ENCODE measurements around the gene TRAF7. TPM values are rescaled to one million over a fixed set of nuclear protein-coding genes. Genes with fewer than 3 reads are reported as not detected.

The TRAF7 gene
- total and polyA plus RNA-seq, 2 of the 8 experiments (the other 6 are each of a cell fraction or from before 2014, with no cell fraction given): 96.8 to 148 TPM

DNA sequence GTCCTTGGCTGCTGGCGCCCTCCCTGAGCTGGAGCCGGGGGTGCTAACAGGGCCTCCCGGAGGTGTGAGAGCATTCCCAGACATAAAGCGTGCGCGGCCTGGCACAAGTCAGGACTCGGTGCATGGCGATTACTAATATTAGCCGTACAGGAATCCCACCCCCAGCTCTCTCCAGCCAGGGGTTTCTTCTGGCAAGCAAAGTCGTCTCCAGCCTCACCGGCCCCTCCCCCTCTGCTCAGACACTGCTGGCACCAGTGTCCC, 35.8 kb downstream of the TRAF7 start:
- WGBS, 2 experiments (ENCODE audit: extremely low coverage in 1 of 2, insufficient coverage in 1 of 2, insufficient read length in 1 of 2, insufficient replicate concordance in 2 of 2, low coverage in 1 of 2, low lambda C conversion rate in 2 of 2, missing lambda C conversion rate in 1 of 2): 91% methylated on average over 11 of the region's 11 CpGs; no CpG with 5 or more reads in 1 of the 2 experiments
- H3K23me2 ChIP-seq (ENCODE audit: low read depth, low read length): peaks cover 4% of the 10 kb centered on the region; the same call in 1 of the 2 replicates
- H3K79me2 ChIP-seq (ENCODE audit: control insufficient read depth in 1 of 2, insufficient read depth in 2 of 2, low read length in 2 of 2): no peaks in the 10 kb centered on the region
- H3K79me1 ChIP-seq (ENCODE audit: low read depth, low read length): no peaks in the 10 kb centered on the region
- no peak overlapping the region for H3K18ac ChIP-seq (ENCODE audit: extremely low read depth, low read length)
- H3K9me3 ChIP-seq (ENCODE audit: insufficient read depth in 2 of 2, low read depth in 1 of 2, low read length in 1 of 2): no peaks in the 10 kb centered on the region
- H2BK120ac ChIP-seq (replicated peaks; ENCODE audit: low read depth, low read length): no peak overlapping the region
- ChIA-PET POLR2A (ENCODE audit: partially characterized antibody) (interaction anchor here (0.7 to 2.4 kb wide), 9 partner anchors 8 to 198 kb away, joined by 3 to 7 read pairs (median 4); partner anchors contain the start of genes BRICD5, E4F1, ECI1 and PGP), CTCF (ENCODE audit: partially characterized antibody) (interaction anchor here (1.0 kb wide), 1 partner anchor 31 kb away, joined by 3 read pairs; no protein-coding TSS in a partner anchor)
- peaks cover 0 to 7% (median 3%) of the 10 kb centered on the region in 4 experiments; a peak in 4 of 7 replicates for H3K27me3 ChIP-seq (replicated peaks in 1 of 4; ENCODE audit: control insufficient read depth in 3 of 4, extremely low read depth in 1 of 4, insufficient read depth in 3 of 4, low read length in 3 of 4)
- no peaks in the 10 kb centered on the region for H3K36me3 ChIP-seq (ENCODE audit: control insufficient read depth in 2 of 4, insufficient read depth in 4 of 4, low read length in 3 of 4)
- H3K23ac ChIP-seq (ENCODE audit: insufficient read length): no peak overlapping the region
- H2BK20ac ChIP-seq (ENCODE audit: low read length): no peak overlapping the region
- no peak overlapping the region for H3K4me3 ChIP-seq (ENCODE audit: extremely low read depth in 1 of 4, insufficient read depth in 2 of 4, low read depth in 3 of 4, low read length in 4 of 4)
- H3K56ac ChIP-seq (replicated peaks; ENCODE audit: insufficient read length, low read depth, low read length): no peak overlapping the region
- no peak overlapping the region for H2BK12ac ChIP-seq (ENCODE audit: low read depth, low read length)
- H2AK5ac ChIP-seq (ENCODE audit: low read depth, low read length): no peak overlapping the region
- no peak overlapping the region for H4K91ac ChIP-seq (replicated peaks; ENCODE audit: insufficient read length, low read length)
- no peak for FAIRE-seq
- no peak overlapping the region for H2BK5ac ChIP-seq (ENCODE audit: low read depth, low read length)
- peaks cover 0 to 10% (median 3%) of the 10 kb centered on the region in 4 experiments; a peak in 4 of 7 replicates for H3K4me1 ChIP-seq (replicated peaks in 1 of 4; ENCODE audit: control insufficient read depth in 3 of 4, insufficient read depth in 4 of 4, low read length in 3 of 4)
- H4K5ac ChIP-seq (ENCODE audit: insufficient read length, low read depth, low read length): no peak overlapping the region
- no peak overlapping the region for H3K4ac ChIP-seq (replicated peaks; ENCODE audit: insufficient read length, low read depth, low read length)
- no peak for TF ChIP-seq CEBPB (IDR thresholded peaks at IDR 0.05; ENCODE audit: low read depth, low read length)
- no peak for TF ChIP-seq TEAD4 (IDR thresholded peaks at IDR 0.05; ENCODE audit: low read depth, low read length)
- TF ChIP-seq RXRA (IDR thresholded peaks at IDR 0.05; ENCODE audit: insufficient read depth, low read depth, low read length): no peak
- TF ChIP-seq HDAC2 (IDR thresholded peaks at IDR 0.05; ENCODE audit: borderline replicate concordance in 1 of 2, low read depth in 2 of 2, low read length in 2 of 2): no peak
- TF ChIP-seq POLR2A (IDR thresholded peaks at IDR 0.05; ENCODE audit: control extremely low read depth in 1 of 2, low read depth in 2 of 2, low read length in 2 of 2): no peak
- no peak for TF ChIP-seq ZNF274 (IDR thresholded peaks at IDR 0.05; ENCODE audit: borderline replicate concordance, extremely low read depth, low read length)
- TF ChIP-seq SP4 (IDR thresholded peaks at IDR 0.05; ENCODE audit: low read length): no peak
- no peak for TF ChIP-seq SIX5 (IDR thresholded peaks at IDR 0.05; ENCODE audit: low read depth, low read length)
- TF ChIP-seq CTBP2 (IDR thresholded peaks at IDR 0.05; ENCODE audit: borderline replicate concordance, insufficient read depth, insufficient read length, low read length): no peak
- TF ChIP-seq SUZ12 (IDR thresholded peaks at IDR 0.05; ENCODE audit: low read length): no peak
- TF ChIP-seq, protein P1, sequence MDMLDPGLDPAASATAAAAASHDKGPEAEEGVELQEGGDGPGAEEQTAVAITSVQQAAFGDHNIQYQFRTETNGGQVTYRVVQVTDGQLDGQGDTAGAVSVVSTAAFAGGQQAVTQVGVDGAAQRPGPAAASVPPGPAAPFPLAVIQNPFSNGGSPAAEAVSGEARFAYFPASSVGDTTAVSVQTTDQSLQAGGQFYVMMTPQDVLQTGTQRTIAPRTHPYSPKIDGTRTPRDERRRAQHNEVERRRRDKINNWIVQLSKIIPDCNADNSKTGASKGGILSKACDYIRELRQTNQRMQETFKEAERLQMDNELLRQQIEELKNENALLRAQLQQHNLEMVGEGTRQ (IDR thresholded peaks at IDR 0.05; ENCODE audit: low read length): no peak
- no peak for TF ChIP-seq SP1 (IDR thresholded peaks at IDR 0.05; ENCODE audit: low read depth, low read length)
- H3K9ac ChIP-seq (replicated peaks in 1 of 4; ENCODE audit: extremely low read depth in 1 of 4, low read depth in 3 of 4, low read length in 3 of 4): no peak overlapping the region; a peak in 1 of 7 replicates
- DNase-seq (ENCODE audit: low read depth in 1 of 2, low spot score in 2 of 2): no peak
- H2BK15ac ChIP-seq (ENCODE audit: low read length): no peak overlapping the region
- H3K4me2 ChIP-seq (ENCODE audit: insufficient read depth in 1 of 2, low read depth in 2 of 2, low read length in 2 of 2): no peak overlapping the region
- H2AFZ ChIP-seq (ENCODE audit: low read length): no peak overlapping the region
- H3K27ac ChIP-seq (ENCODE audit: low read depth, low read length): no peak overlapping the region
- no peak overlapping the region for H3K14ac ChIP-seq (ENCODE audit: insufficient read length)
- peaks cover 4 to 11% of the 10 kb centered on the region in 2 experiments for H4K20me1 ChIP-seq (replicated peaks in 1 of 2; ENCODE audit: control insufficient read depth in 1 of 2, insufficient read depth in 2 of 2, low read length in 2 of 2)
- no peak overlapping the region for H4K8ac ChIP-seq (ENCODE audit: extremely low read depth, insufficient read depth, low read length)
